Stimulated activated CD4-positive, alpha-beta T cell treated with anti-CD3 and anti-CD28 coated beads, Interleukin-15, amount 100 ng/mL, for 1 hour (primary cell): Measurements from ENCODE around the gene IL17RB.

Experiments used
- DNase-seq, 2 donors: peaks; one replicate each; pipeline ENCODE4 v3.0.0-alpha.2; 2020; ENCODE audit warnings: low read depth in 1 of 2, low spot score in 1 of 2

The IL17RB gene

GRCh38 chr3:53830944-53831343 lies 15.4 kb upstream of the IL17RB start:
- DNase-seq = no peak

- DNase-seq = no peak
Observed at GRCh38 chr3:53833053-53833645, 13.2 kb upstream of the IL17RB start.

- DNase-seq = no peak
Observed at GRCh38 chr3:53833700-53834099, 12.7 kb upstream of the IL17RB start.

GRCh38 chr3:53834429-53835095 lies 11.8 kb upstream of the IL17RB start:
- DNase-seq = no peak

- no peak for DNase-seq
Observed at GRCh38 chr3:53835257-53835656, 11.1 kb upstream of the IL17RB start.

GRCh38 chr3:53836084-53836872 lies 10.1 kb upstream of the IL17RB start:
- no peak for DNase-seq

GRCh38 chr3:53837331-53837730 lies 9.0 kb upstream of the IL17RB start:
- no peak for DNase-seq

- no peak for DNase-seq
Observed at GRCh38 chr3:53841296-53841695, 5.1 kb upstream of the IL17RB start.

GRCh38 chr3:53842436-53843194 lies 3.8 kb upstream of the IL17RB start:
- no peak for DNase-seq

- DNase-seq = no peak
Observed at GRCh38 chr3:53843195-53844177, 2.9 kb upstream of the IL17RB start.

GRCh38 chr3:53844262-53845102 lies 1.9 kb upstream of the IL17RB start:
- no peak for DNase-seq

GRCh38 chr3:53845103-53845880 lies 1.1 kb upstream of the IL17RB start:
- DNase-seq = no peak

- no peak for DNase-seq
Observed at GRCh38 chr3:53845881-53846133, 561 bp upstream of the IL17RB start.

GRCh38 chr3:53846851-53847155 lies 435 bp downstream of the IL17RB start:
- DNase-seq = no peak

- no peak for DNase-seq
Observed at GRCh38 chr3:53849916-53850315, 3.5 kb downstream of the IL17RB start.

- DNase-seq = no peak
Observed at GRCh38 chr3:53850895-53851294, 4.5 kb downstream of the IL17RB start.

GRCh38 chr3:53856964-53857363 lies 10.6 kb downstream of the IL17RB start:
- DNase-seq = no peak

GRCh38 chr3:53858096-53858741 lies 11.9 kb downstream of the IL17RB start:
- no peak for DNase-seq

GRCh38 chr3:53859178-53859577 lies 12.8 kb downstream of the IL17RB start:
- DNase-seq = no peak
